ENCODE results near the gene TACO1.

DNA sequence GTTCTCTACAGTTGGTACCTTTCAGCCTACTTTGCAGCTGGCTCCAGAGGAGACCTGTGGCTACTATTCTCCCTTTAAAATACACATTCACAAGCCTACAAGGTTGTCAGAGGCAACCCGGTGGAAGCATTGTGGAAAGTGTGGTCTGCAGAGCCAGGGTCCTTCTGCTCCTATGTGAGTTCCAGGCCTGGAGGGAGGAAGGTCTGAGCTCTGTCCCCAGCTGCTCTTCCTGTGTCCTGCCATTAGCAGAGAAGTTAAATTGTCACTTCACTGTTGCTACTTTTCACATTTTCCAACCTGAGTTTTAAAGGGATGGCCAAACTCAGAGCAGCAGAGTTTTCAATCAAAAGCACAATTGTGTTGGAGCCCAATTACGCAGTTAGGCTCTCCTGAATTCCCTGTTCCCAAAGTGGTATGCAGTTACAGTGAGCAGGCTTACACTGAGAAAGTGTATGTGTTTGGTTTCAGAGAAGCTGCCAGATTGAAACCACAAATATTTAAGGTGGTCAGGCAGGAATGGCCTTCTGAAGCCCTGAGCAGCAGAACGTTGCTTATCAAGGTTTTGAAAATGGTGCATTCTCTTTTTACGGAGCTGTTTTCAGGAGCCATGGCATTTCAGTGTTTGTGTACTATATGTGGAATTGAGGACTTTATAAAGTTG lies 46.5 kb downstream of the TACO1 start:
- TF ChIP-seq, protein P1, sequence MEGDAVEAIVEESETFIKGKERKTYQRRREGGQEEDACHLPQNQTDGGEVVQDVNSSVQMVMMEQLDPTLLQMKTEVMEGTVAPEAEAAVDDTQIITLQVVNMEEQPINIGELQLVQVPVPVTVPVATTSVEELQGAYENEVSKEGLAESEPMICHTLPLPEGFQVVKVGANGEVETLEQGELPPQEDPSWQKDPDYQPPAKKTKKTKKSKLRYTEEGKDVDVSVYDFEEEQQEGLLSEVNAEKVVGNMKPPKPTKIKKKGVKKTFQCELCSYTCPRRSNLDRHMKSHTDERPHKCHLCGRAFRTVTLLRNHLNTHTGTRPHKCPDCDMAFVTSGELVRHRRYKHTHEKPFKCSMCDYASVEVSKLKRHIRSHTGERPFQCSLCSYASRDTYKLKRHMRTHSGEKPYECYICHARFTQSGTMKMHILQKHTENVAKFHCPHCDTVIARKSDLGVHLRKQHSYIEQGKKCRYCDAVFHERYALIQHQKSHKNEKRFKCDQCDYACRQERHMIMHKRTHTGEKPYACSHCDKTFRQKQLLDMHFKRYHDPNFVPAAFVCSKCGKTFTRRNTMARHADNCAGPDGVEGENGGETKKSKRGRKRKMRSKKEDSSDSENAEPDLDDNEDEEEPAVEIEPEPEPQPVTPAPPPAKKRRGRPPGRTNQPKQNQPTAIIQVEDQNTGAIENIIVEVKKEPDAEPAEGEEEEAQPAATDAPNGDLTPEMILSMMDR (IDR thresholded peaks at IDR 0.05; ENCODE audit: low read depth, low read length), result no peak
- TF ChIP-seq, protein P2, sequence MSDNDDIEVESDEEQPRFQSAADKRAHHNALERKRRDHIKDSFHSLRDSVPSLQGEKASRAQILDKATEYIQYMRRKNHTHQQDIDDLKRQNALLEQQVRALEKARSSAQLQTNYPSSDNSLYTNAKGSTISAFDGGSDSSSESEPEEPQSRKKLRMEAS (IDR thresholded peaks at IDR 0.05; ENCODE audit: low read depth, low read length), result no peak
